ENCODE measurements around the gene NR1I2. TPM values are rescaled to one million over a fixed set of nuclear protein-coding genes. Genes with fewer than 3 reads are reported as not detected.

Gene NR1I2
- total RNA-seq, 1 donor from 2014 or later: 0.69 TPM

- Histone ChIP-seq H3K4me2 (no peak overlapping the region), H3K36me3 (no peaks in the 10 kb centered on the region), H3K27me3 (no peaks in the 10 kb centered on the region), H3K9me3 (ENCODE audit: low read depth) (no peaks in the 10 kb centered on the region), H3K9ac (no peak overlapping the region), H2AFZ (replicated peaks) (no peak overlapping the region), H3K27ac (no peak overlapping the region), H4K20me1 (ENCODE audit: low read depth) (no peaks in the 10 kb centered on the region), H3F3A (ENCODE audit: low read depth) (no peaks in the 10 kb centered on the region), H3K79me2 (ENCODE audit: low read depth) (no peaks in the 10 kb centered on the region), H3K4me1 (no peaks in the 10 kb centered on the region), H3K4me3 (no peak overlapping the region)
- TF ChIP-seq EZH2phosphoT487 (IDR thresholded peaks at IDR 0.05) (no peak), EZH2 (IDR thresholded peaks at IDR 0.05) (no peak), CTCF (IDR thresholded peaks at IDR 0.05) (no peak)
- Mint-ChIP-seq H3K36me3 (no peaks in the 10 kb centered on the region), H3K27ac (no peak overlapping the region), H3K27me3 (ENCODE audit: insufficient read depth, low read depth) (peaks cover 2% of the 10 kb centered on the region), H3K9me3 (no peaks in the 10 kb centered on the region), H3K4me3 (no peak overlapping the region), H3K4me1 (peaks cover 2% of the 10 kb centered on the region)
- no peak for DNase-seq (ENCODE audit: low spot score)
Measured at GRCh38 chr3:119782460-119782859, 559 bp downstream of the NR1I2 start.

- no peaks in the 10 kb centered on the region for H3K79me2 ChIP-seq (ENCODE audit: low read depth)
- Mint-ChIP-seq H3K4me1 (peaks cover 2% of the 10 kb centered on the region), H3K4me3 (no peak overlapping the region), H3K9me3 (no peaks in the 10 kb centered on the region), H3K27ac (no peak overlapping the region), H3K27me3 (ENCODE audit: insufficient read depth, low read depth) (peaks cover 2% of the 10 kb centered on the region), H3K36me3 (no peaks in the 10 kb centered on the region)
- no peaks in the 10 kb centered on the region for H3K4me1 ChIP-seq
- H3K36me3 ChIP-seq: no peaks in the 10 kb centered on the region
- H3K9ac ChIP-seq: no peak overlapping the region
- H3K27me3 ChIP-seq: no peaks in the 10 kb centered on the region
- no peak overlapping the region for H3K4me2 ChIP-seq
- TF ChIP-seq EZH2 (IDR thresholded peaks at IDR 0.05) (no peak), EZH2phosphoT487 (IDR thresholded peaks at IDR 0.05) (no peak)
- H4K20me1 ChIP-seq (ENCODE audit: low read depth): no peaks in the 10 kb centered on the region
- no peak for DNase-seq (ENCODE audit: low spot score)
- H3K9me3 ChIP-seq (ENCODE audit: low read depth): no peaks in the 10 kb centered on the region
- H3K27ac ChIP-seq: no peak overlapping the region
- H3F3A ChIP-seq (ENCODE audit: low read depth): no peaks in the 10 kb centered on the region
- H2AFZ ChIP-seq (replicated peaks): no peak overlapping the region
- no peak overlapping the region for H3K4me3 ChIP-seq
Measured at GRCh38 chr3:119783255-119783654, 1.4 kb downstream of the NR1I2 start.

- no peaks in the 10 kb centered on the region for H3K36me3 Mint-ChIP-seq
- Histone ChIP-seq H2AFZ (replicated peaks) (no peak overlapping the region), H3K9ac (no peak overlapping the region), H3K79me2 (ENCODE audit: low read depth) (no peaks in the 10 kb centered on the region), H3K27ac (no peak overlapping the region), H3K36me3 (no peaks in the 10 kb centered on the region), H3K4me2 (no peak overlapping the region), H3K9me3 (ENCODE audit: low read depth) (no peaks in the 10 kb centered on the region), H3K4me1 (no peaks in the 10 kb centered on the region), H3F3A (ENCODE audit: low read depth) (no peaks in the 10 kb centered on the region), H4K20me1 (ENCODE audit: low read depth) (no peaks in the 10 kb centered on the region), H3K4me3 (no peak overlapping the region), H3K27me3 (no peaks in the 10 kb centered on the region)
- H3K27me3 Mint-ChIP-seq (ENCODE audit: insufficient read depth, low read depth): peaks cover 2% of the 10 kb centered on the region
- no peaks in the 10 kb centered on the region for H3K9me3 Mint-ChIP-seq
- H3K27ac Mint-ChIP-seq: no peak overlapping the region
- no peak for DNase-seq (ENCODE audit: low spot score)
- H3K4me1 Mint-ChIP-seq: peaks cover 2% of the 10 kb centered on the region
- H3K4me3 Mint-ChIP-seq: no peak overlapping the region
- TF ChIP-seq CTCF (IDR thresholded peaks at IDR 0.05) (no peak), EZH2 (IDR thresholded peaks at IDR 0.05) (no peak), EZH2phosphoT487 (IDR thresholded peaks at IDR 0.05) (no peak)
Measured at GRCh38 chr3:119783883-119784282, 2.0 kb downstream of the NR1I2 start.

- Mint-ChIP-seq H3K36me3 (no peaks in the 10 kb centered on the region), H3K27ac (no peak overlapping the region), H3K9me3 (no peaks in the 10 kb centered on the region), H3K27me3 (ENCODE audit: insufficient read depth, low read depth) (peaks cover 2% of the 10 kb centered on the region), H3K4me3 (no peak overlapping the region), H3K4me1 (peaks cover 2% of the 10 kb centered on the region)
- TF ChIP-seq EZH2 (IDR thresholded peaks at IDR 0.05): no peak
- TF ChIP-seq EZH2phosphoT487 (IDR thresholded peaks at IDR 0.05): no peak
- no peak for TF ChIP-seq CTCF (IDR thresholded peaks at IDR 0.05)
- no peaks in the 10 kb centered on the region for H3K27me3 ChIP-seq
- H3K4me3 ChIP-seq: no peak overlapping the region
- no peak overlapping the region for H3K9ac ChIP-seq
- DNase-seq (ENCODE audit: low spot score): no peak
- no peaks in the 10 kb centered on the region for H4K20me1 ChIP-seq (ENCODE audit: low read depth)
- no peaks in the 10 kb centered on the region for H3F3A ChIP-seq (ENCODE audit: low read depth)
- no peak overlapping the region for H2AFZ ChIP-seq (replicated peaks)
- H3K27ac ChIP-seq: no peak overlapping the region
- no peaks in the 10 kb centered on the region for H3K9me3 ChIP-seq (ENCODE audit: low read depth)
- H3K4me1 ChIP-seq: no peaks in the 10 kb centered on the region
- no peaks in the 10 kb centered on the region for H3K36me3 ChIP-seq
- no peaks in the 10 kb centered on the region for H3K79me2 ChIP-seq (ENCODE audit: low read depth)
- H3K4me2 ChIP-seq: no peak overlapping the region
Measured at GRCh38 chr3:119786409-119786808, 4.5 kb downstream of the NR1I2 start.
